Activated naive CD4-positive, alpha-beta T cell treated with anti-CD3 and anti-CD28 coated beads, Interleukin-2, amount 10 ng/mL, durations not matched to agents 7 days and 5 days (primary cell): ENCODE data around the gene CXXC4.

Source experiments
- CTCF ChIA-PET: fragments of 350-600 bp; sonication (Branson Sonifier 250); formaldehyde crosslinking; loops from one replicate; lab custom pipeline; 2021; ENCODE audit warnings: antibody characterized with exemption; lab: Charles Lee
- DNase-seq: peaks from one replicate; pipeline ENCODE4 v3.0.0-alpha.2; 2020
- H3K27ac Mint-ChIP-seq: one replicate; pipeline ENCODE4 v1.8.0; 2021; ENCODE audit warnings: mild to moderate bottlenecking, moderate library complexity, mixed read lengths
- H3K27me3 Mint-ChIP-seq: one replicate; pipeline ENCODE4 v1.8.0; 2021; ENCODE audit warnings: mild to moderate bottlenecking, mixed read lengths
- H3K36me3 Mint-ChIP-seq: one replicate; pipeline ENCODE4 v1.8.0; 2021; ENCODE audit warnings: mixed read lengths
- H3K4me1 Mint-ChIP-seq: one replicate; pipeline ENCODE4 v1.8.0; 2021; ENCODE audit warnings: mixed read lengths
- H3K4me3 Mint-ChIP-seq: one replicate; pipeline ENCODE4 v1.8.0; 2021; ENCODE audit warnings: mild to moderate bottlenecking, moderate library complexity, mixed read lengths
- H3K9me3 Mint-ChIP-seq: one replicate; pipeline ENCODE4 v1.8.0; 2021; ENCODE audit warnings: mixed read lengths

The CXXC4 gene

GRCh38 chr4:104465619-104466018, 29.1 kb downstream of the CXXC4 start:
- H3K36me3 Mint-ChIP-seq: no peaks in the 10 kb centered on the region
- no peaks in the 10 kb centered on the region for H3K9me3 Mint-ChIP-seq
- CTCF ChIA-PET: no interaction called here
- H3K27me3 Mint-ChIP-seq: no peaks in the 10 kb centered on the region
- DNase-seq: no peak
- no peaks in the 10 kb centered on the region for H3K4me1 Mint-ChIP-seq
- no peak overlapping the region for H3K27ac Mint-ChIP-seq
- no peak overlapping the region for H3K4me3 Mint-ChIP-seq

- H3K9me3 Mint-ChIP-seq: no peaks in the 10 kb centered on the region
Observed at GRCh38 chr4:104465201-104465600, 29.5 kb downstream of the CXXC4 start.

GRCh38 chr4:104462641-104463040, 32.1 kb downstream of the CXXC4 start:
- H3K4me3 Mint-ChIP-seq: no peak overlapping the region
- no peaks in the 10 kb centered on the region for H3K9me3 Mint-ChIP-seq
- H3K27ac Mint-ChIP-seq: no peak overlapping the region
- no peaks in the 10 kb centered on the region for H3K4me1 Mint-ChIP-seq
- CTCF ChIA-PET: no interaction called here
- DNase-seq: no peak
- H3K27me3 Mint-ChIP-seq: no peaks in the 10 kb centered on the region
- H3K36me3 Mint-ChIP-seq: no peaks in the 10 kb centered on the region

More at GRCh38 chr4:104465201-104465600, 29.5 kb downstream of the CXXC4 start:
- H3K4me1 Mint-ChIP-seq: no peaks in the 10 kb centered on the region
- no peaks in the 10 kb centered on the region for H3K36me3 Mint-ChIP-seq
- no peak overlapping the region for H3K4me3 Mint-ChIP-seq
- H3K27ac Mint-ChIP-seq: no peak overlapping the region
- DNase-seq: no peak
- no peaks in the 10 kb centered on the region for H3K27me3 Mint-ChIP-seq
- CTCF ChIA-PET: no interaction called here

GRCh38 chr4:104457308-104457981, 37.2 kb downstream of the CXXC4 start:
- Mint-ChIP-seq H3K27ac (no peak overlapping the region), H3K4me3 (no peak overlapping the region), H3K27me3 (no peaks in the 10 kb centered on the region), H3K4me1 (no peaks in the 10 kb centered on the region), H3K36me3 (no peaks in the 10 kb centered on the region), H3K9me3 (no peaks in the 10 kb centered on the region)
- CTCF ChIA-PET: no interaction called here
- no peak for DNase-seq

GRCh38 chr4:104451573-104451972, 43.1 kb downstream of the CXXC4 start:
- CTCF ChIA-PET: no interaction called here
- no peaks in the 10 kb centered on the region for H3K9me3 Mint-ChIP-seq
- H3K36me3 Mint-ChIP-seq: no peaks in the 10 kb centered on the region
- H3K4me1 Mint-ChIP-seq: no peaks in the 10 kb centered on the region
- no peak overlapping the region for H3K4me3 Mint-ChIP-seq
- no peak for DNase-seq
- H3K27ac Mint-ChIP-seq: no peak overlapping the region
- no peaks in the 10 kb centered on the region for H3K27me3 Mint-ChIP-seq

GRCh38 chr4:104449537-104449936, 45.2 kb downstream of the CXXC4 start:
- Mint-ChIP-seq H3K9me3 (no peaks in the 10 kb centered on the region), H3K27ac (no peak overlapping the region), H3K4me1 (no peaks in the 10 kb centered on the region), H3K4me3 (no peak overlapping the region), H3K27me3 (no peaks in the 10 kb centered on the region), H3K36me3 (no peaks in the 10 kb centered on the region)
- CTCF ChIA-PET: no interaction called here
- DNase-seq: no peak

GRCh38 chr4:104447294-104447693, 47.4 kb downstream of the CXXC4 start:
- H3K27ac Mint-ChIP-seq: no peak overlapping the region
- CTCF ChIA-PET: no interaction called here
- H3K36me3 Mint-ChIP-seq: no peaks in the 10 kb centered on the region
- no peaks in the 10 kb centered on the region for H3K4me1 Mint-ChIP-seq
- H3K27me3 Mint-ChIP-seq: no peaks in the 10 kb centered on the region
- H3K4me3 Mint-ChIP-seq: no peak overlapping the region
- no peak for DNase-seq
- no peaks in the 10 kb centered on the region for H3K9me3 Mint-ChIP-seq

GRCh38 chr4:104446431-104447278, 48.0 kb downstream of the CXXC4 start:
- Mint-ChIP-seq H3K27ac (no peak overlapping the region), H3K9me3 (no peaks in the 10 kb centered on the region), H3K4me1 (no peaks in the 10 kb centered on the region), H3K4me3 (no peak overlapping the region), H3K27me3 (no peaks in the 10 kb centered on the region), H3K36me3 (no peaks in the 10 kb centered on the region)
- CTCF ChIA-PET: no interaction called here
- DNase-seq: no peak

- no peaks in the 10 kb centered on the region for H3K9me3 Mint-ChIP-seq
- no peaks in the 10 kb centered on the region for H3K27me3 Mint-ChIP-seq
- DNase-seq: no peak
- H3K27ac Mint-ChIP-seq: no peak overlapping the region
- H3K4me1 Mint-ChIP-seq: no peaks in the 10 kb centered on the region
- no peak overlapping the region for H3K4me3 Mint-ChIP-seq
- H3K36me3 Mint-ChIP-seq: no peaks in the 10 kb centered on the region
- CTCF ChIA-PET: interaction anchor here (0.8 kb wide), 1 partner anchor 312 kb away, joined by 3 read pairs; no protein-coding TSS in a partner anchor
Observed at GRCh38 chr4:104444685-104445084, 50.0 kb downstream of the CXXC4 start.

GRCh38 chr4:104436542-104436941, 58.2 kb downstream of the CXXC4 start:
- H3K4me3 Mint-ChIP-seq: no peak overlapping the region
- no peaks in the 10 kb centered on the region for H3K27me3 Mint-ChIP-seq
- H3K36me3 Mint-ChIP-seq: no peaks in the 10 kb centered on the region
- no peaks in the 10 kb centered on the region for H3K4me1 Mint-ChIP-seq
- CTCF ChIA-PET: no interaction called here
- no peaks in the 10 kb centered on the region for H3K9me3 Mint-ChIP-seq
- H3K27ac Mint-ChIP-seq: no peak overlapping the region
- no peak for DNase-seq

GRCh38 chr4:104429150-104429741, 65.4 kb downstream of the CXXC4 start:
- no peak overlapping the region for H3K4me3 Mint-ChIP-seq
- no peak for DNase-seq
- no peaks in the 10 kb centered on the region for H3K36me3 Mint-ChIP-seq
- H3K27ac Mint-ChIP-seq: no peak overlapping the region
- CTCF ChIA-PET: no interaction called here
- no peaks in the 10 kb centered on the region for H3K4me1 Mint-ChIP-seq
- no peaks in the 10 kb centered on the region for H3K9me3 Mint-ChIP-seq
- no peaks in the 10 kb centered on the region for H3K27me3 Mint-ChIP-seq

GRCh38 chr4:104425948-104426347, 68.7 kb downstream of the CXXC4 start:
- H3K36me3 Mint-ChIP-seq: no peaks in the 10 kb centered on the region
- H3K9me3 Mint-ChIP-seq: no peaks in the 10 kb centered on the region
- CTCF ChIA-PET: no interaction called here
- H3K27ac Mint-ChIP-seq: no peak overlapping the region
- no peak for DNase-seq
- H3K4me3 Mint-ChIP-seq: no peak overlapping the region
- no peaks in the 10 kb centered on the region for H3K4me1 Mint-ChIP-seq
- no peaks in the 10 kb centered on the region for H3K27me3 Mint-ChIP-seq

GRCh38 chr4:104424989-104425388, 69.7 kb downstream of the CXXC4 start:
- no peak for DNase-seq
- CTCF ChIA-PET: no interaction called here
- Mint-ChIP-seq H3K4me3 (no peak overlapping the region), H3K27me3 (no peaks in the 10 kb centered on the region), H3K9me3 (no peaks in the 10 kb centered on the region), H3K36me3 (no peaks in the 10 kb centered on the region), H3K27ac (no peak overlapping the region), H3K4me1 (no peaks in the 10 kb centered on the region)

- no peaks in the 10 kb centered on the region for H3K9me3 Mint-ChIP-seq
- H3K36me3 Mint-ChIP-seq: no peaks in the 10 kb centered on the region
- CTCF ChIA-PET: no interaction called here
- H3K4me1 Mint-ChIP-seq: no peaks in the 10 kb centered on the region
- H3K4me3 Mint-ChIP-seq: no peak overlapping the region
- no peak overlapping the region for H3K27ac Mint-ChIP-seq
- no peaks in the 10 kb centered on the region for H3K27me3 Mint-ChIP-seq
- DNase-seq: no peak
Observed at GRCh38 chr4:104424475-104424941, 70.2 kb downstream of the CXXC4 start.
